GM12864 (cell line): ENCODE measurements around the gene RFT1.

Source experiments
- DNase-seq: peaks from one replicate; pipeline ENCODE4 v3.0.0-alpha.2; 2011; ENCODE audit warnings: low read depth
- H3K4me3 ChIP-seq: 2 replicates; pipeline ENCODE4 v1.5.1; 2011; ENCODE audit warnings: mild to moderate bottlenecking, low read depth, low read length, control low read depth
- CTCF ChIP-seq: IDR thresholded peaks from 2 replicates; pipeline ENCODE4 v1.5.1; 2011; ENCODE audit warnings: low read depth, mild to moderate bottlenecking, moderate library complexity, low read length, control low read depth, inconsistent platforms; ENCODE audit errors: missing control alignments

Gene RFT1

GRCh38 chr3:53167418-53168174 lies 37.4 kb upstream of the RFT1 start:
- no peak for TF ChIP-seq CTCF
- peak overlapping the region; percentile 42 for H3K4me3 ChIP-seq
- no peak for DNase-seq

GRCh38 chr3:53166781-53167291 lies 36.6 kb upstream of the RFT1 start:
- peak overlapping the region; percentile 42 for H3K4me3 ChIP-seq
- no peak for DNase-seq
- TF ChIP-seq CTCF: no peak

GRCh38 chr3:53166206-53166605 lies 36.0 kb upstream of the RFT1 start:
- DNase-seq: no peak
- no peak for TF ChIP-seq CTCF
- H3K4me3 ChIP-seq: peak overlapping the region; percentile 42; the same call in 1 of the 2 replicates

- H3K4me3 ChIP-seq: no peak overlapping the region; the same call in 1 of the 2 replicates
Observed at GRCh38 chr3:53164911-53165310, 34.7 kb upstream of the RFT1 start.

GRCh38 chr3:53163444-53164387 lies 33.5 kb upstream of the RFT1 start:
- TF ChIP-seq CTCF: no peak
- no peak for DNase-seq
- peak overlapping the region; percentile 65 for H3K4me3 ChIP-seq

More at GRCh38 chr3:53164911-53165310, 34.7 kb upstream of the RFT1 start:
- no peak for DNase-seq
- TF ChIP-seq CTCF: no peak

GRCh38 chr3:53162672-53163443 lies 32.6 kb upstream of the RFT1 start:
- no peak for DNase-seq
- no peak for TF ChIP-seq CTCF
- H3K4me3 ChIP-seq: peak overlapping the region; percentile 65
